ENCODE results near the gene CHST14. TPM values are rescaled to one million over a fixed set of nuclear protein-coding genes. Genes with fewer than 3 reads are reported as not detected.

CHST14 gene
- total RNA-seq, 4 donors from 2014 or later = 2.9 to 8.8 (median 4.1) TPM; not detected in 1

GRCh38 chr15:40486066-40486770 is 15.4 kb downstream of the CHST14 start:
- TF ChIP-seq POLR2AphosphoS5 (IDR thresholded peaks at IDR 0.05) = no peak
- no peak for TF ChIP-seq POLR2A (IDR thresholded peaks at IDR 0.05)
- TF ChIP-seq EP300 (IDR thresholded peaks at IDR 0.05; ENCODE audit: low read depth) = no peak
- TF ChIP-seq CTCF (IDR thresholded peaks at IDR 0.05) = no peak
- H3K27me3 ChIP-seq = no peaks in the 10 kb centered on the region
- H3K27ac ChIP-seq = no peak overlapping the region
- WGBS, 2 donors (ENCODE audit: low coverage in 1 of 2) = 92 to 95% methylated on average over 18 to 36 of the region's 36 CpGs
- no peaks in the 10 kb centered on the region for H3K36me3 ChIP-seq
- DNase-seq = no peak
- no peak overlapping the region for H3K4me3 ChIP-seq
- H3K9me3 ChIP-seq = no peaks in the 10 kb centered on the region
- no peaks in the 10 kb centered on the region for H3K4me1 ChIP-seq
- intact Hi-C loops (cut with DNase I; ENCODE audit: low total_unique reads) (no loop called here), in situ Hi-C loops (cut with MboI; ENCODE audit: low pct_ligation_motif_present in 1 of 4, low pct_unique_long_range_greater_than_20kb in 1 of 4, low sequenced_read_pairs in 3 of 4) (no loop called here)

GRCh38 chr15:40487816-40488682 is 17.3 kb downstream of the CHST14 start:
- no peaks in the 10 kb centered on the region for H3K36me3 ChIP-seq
- DNase-seq = no peak
- no peak for TF ChIP-seq CTCF (IDR thresholded peaks at IDR 0.05)
- no peak for TF ChIP-seq POLR2AphosphoS5 (IDR thresholded peaks at IDR 0.05)
- no peak for TF ChIP-seq EP300 (IDR thresholded peaks at IDR 0.05; ENCODE audit: low read depth)
- no peak for TF ChIP-seq POLR2A (IDR thresholded peaks at IDR 0.05)
- H3K9me3 ChIP-seq = no peaks in the 10 kb centered on the region
- in situ Hi-C loops (cut with MboI; ENCODE audit: low pct_ligation_motif_present in 1 of 4, low pct_unique_long_range_greater_than_20kb in 1 of 4, low sequenced_read_pairs in 3 of 4) = no loop called here
- intact Hi-C loops (cut with DNase I; ENCODE audit: low total_unique reads) = no loop called here
- no peak overlapping the region for H3K4me3 ChIP-seq
- H3K4me1 ChIP-seq = no peaks in the 10 kb centered on the region
- H3K27ac ChIP-seq = no peak overlapping the region
- H3K27me3 ChIP-seq = no peaks in the 10 kb centered on the region
- 91 to 94% methylated on average over 18 to 35 of the region's 35 CpGs for WGBS, 2 donors (ENCODE audit: low coverage in 1 of 2)

DNA sequence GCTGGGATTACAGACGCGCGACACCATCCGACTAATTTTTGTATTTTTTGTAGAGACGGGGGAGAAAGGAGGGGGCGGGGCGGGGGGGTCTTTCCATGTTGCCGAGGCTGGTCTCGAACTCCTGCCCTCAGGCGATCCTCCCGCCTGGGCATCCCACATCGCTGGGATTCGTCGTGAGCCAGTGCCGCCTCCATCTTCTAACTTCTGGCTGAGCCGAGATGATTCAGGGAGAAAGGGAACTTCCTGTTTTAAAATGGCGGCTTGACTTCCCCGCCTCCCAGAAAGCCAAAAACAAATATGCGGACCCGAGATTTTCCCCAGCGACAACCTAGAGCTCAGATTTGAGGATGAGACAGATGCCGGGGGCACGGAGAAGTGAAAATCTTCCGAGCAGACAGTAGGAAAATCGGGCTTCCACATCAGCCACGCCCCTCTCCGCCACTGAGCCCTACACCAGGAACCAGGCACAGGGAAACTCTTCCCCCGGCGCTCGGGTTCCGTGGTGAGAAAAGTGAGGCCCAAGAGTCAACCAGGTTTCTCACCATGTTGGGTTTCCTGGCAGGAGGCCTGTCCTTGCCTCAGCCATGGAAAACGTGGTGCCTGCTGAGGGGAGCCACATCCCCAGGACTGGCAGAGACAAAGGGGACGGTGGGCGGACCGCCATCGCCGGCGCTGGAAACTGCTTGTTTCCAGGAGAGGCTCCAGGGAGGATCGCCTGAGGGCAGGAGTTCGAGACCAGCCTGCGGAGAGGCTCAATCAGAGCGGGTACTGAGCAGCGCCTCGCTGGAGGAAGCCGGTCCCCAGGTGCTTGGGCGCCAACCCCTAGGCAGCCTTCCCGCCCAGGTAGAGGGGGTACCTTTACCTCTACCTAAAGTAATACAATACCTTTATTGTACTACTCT is 18.7 kb downstream of the CHST14 start:
- H3K27ac ChIP-seq = no peak overlapping the region
- H3K4me3 ChIP-seq = no peak overlapping the region
- no peaks in the 10 kb centered on the region for H3K36me3 ChIP-seq
- intact Hi-C loops (cut with DNase I; ENCODE audit: low total_unique reads) = no loop called here
- no peaks in the 10 kb centered on the region for H3K4me1 ChIP-seq
- in situ Hi-C loops (cut with MboI; ENCODE audit: low pct_ligation_motif_present in 1 of 4, low pct_unique_long_range_greater_than_20kb in 1 of 4, low sequenced_read_pairs in 3 of 4) = no loop called here
- TF ChIP-seq POLR2A (IDR thresholded peaks at IDR 0.05) = no peak
- TF ChIP-seq EP300 (IDR thresholded peaks at IDR 0.05; ENCODE audit: low read depth) = no peak
- no peaks in the 10 kb centered on the region for H3K9me3 ChIP-seq
- WGBS, 2 donors (ENCODE audit: low coverage in 1 of 2) = 91% methylated on average over 47 of the region's 47 CpGs; no CpG with 5 or more reads in 1 of the 2 donors
- H3K27me3 ChIP-seq = no peaks in the 10 kb centered on the region
- DNase-seq = no peak

DNA sequence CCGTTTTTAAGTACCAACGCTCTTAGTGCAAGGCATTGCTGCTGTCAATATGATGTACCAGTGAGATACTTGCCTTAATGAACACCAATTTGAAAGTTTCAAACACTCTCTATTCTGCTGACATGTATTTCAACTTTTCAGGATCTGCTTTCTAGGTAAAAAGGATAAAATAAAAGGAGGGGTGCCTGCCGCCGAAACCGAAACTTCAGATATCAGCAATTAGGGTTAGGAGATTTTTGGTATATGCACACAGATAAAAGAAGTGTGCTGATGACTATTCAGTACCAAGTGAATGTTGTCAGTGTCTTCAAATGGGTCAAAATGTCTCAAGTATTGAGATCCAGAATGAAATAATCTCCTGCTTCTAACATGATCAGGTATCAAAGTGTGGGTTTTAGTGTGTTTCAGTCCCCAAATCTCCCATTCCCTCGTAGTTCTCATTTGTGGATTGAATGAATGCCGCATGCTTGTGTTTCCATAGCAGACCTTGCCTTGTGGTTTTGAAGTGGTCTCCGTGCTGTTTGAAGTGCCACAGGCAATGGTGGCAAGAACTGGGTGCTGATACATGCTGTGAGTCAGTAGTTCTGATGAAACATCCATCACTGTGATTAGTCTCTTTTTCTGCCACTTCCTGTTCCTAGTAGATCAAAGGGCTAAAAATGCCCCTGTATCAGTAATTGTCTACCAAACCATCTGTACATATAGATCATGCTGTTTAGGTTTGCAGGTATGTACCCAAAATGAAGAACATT is 22.5 kb downstream of the CHST14 start:
- in situ Hi-C loops (cut with MboI; ENCODE audit: low pct_ligation_motif_present in 1 of 4, low pct_unique_long_range_greater_than_20kb in 1 of 4, low sequenced_read_pairs in 3 of 4) = no loop called here

More for the DNA sequence above, 22.5 kb downstream of the CHST14 start:
- intact Hi-C loops (cut with DNase I; ENCODE audit: low total_unique reads) = no loop called here
- Histone ChIP-seq H3K4me1 (no peaks in the 10 kb centered on the region), H3K4me3 (no peak overlapping the region), H3K27ac (no peak overlapping the region), H3K9me3 (no peaks in the 10 kb centered on the region), H3K27me3 (no peaks in the 10 kb centered on the region), H3K36me3 (no peaks in the 10 kb centered on the region)
- 81 to 86% methylated on average over 5 to 8 of the region's 8 CpGs for WGBS, 2 donors (ENCODE audit: low coverage in 1 of 2)
- no peak for DNase-seq
- no peak for TF ChIP-seq POLR2A (IDR thresholded peaks at IDR 0.05)
- no peak for TF ChIP-seq POLR2AphosphoS5 (IDR thresholded peaks at IDR 0.05)
- no peak for TF ChIP-seq EP300 (IDR thresholded peaks at IDR 0.05; ENCODE audit: low read depth)
- TF ChIP-seq CTCF (IDR thresholded peaks at IDR 0.05) = no peak

Data from transverse colon (tissue), 4 donors.